ENCODE results near the gene PTPRN2.
A peak's percentile ranks its signal among the peaks of the same experiment; 100 is the strongest.
"Not testable (repeated sequence)": the region's sequence is repeated elsewhere in the genome, so short reads cannot be mapped to it uniquely, and the experiment has no call there.

Gene PTPRN2

GRCh38 chr7:157569967-157570366 is 1017.7 kb downstream of the PTPRN2 start:
- peak overlapping the region; percentile 91 to 99 for H3K4me3 Mint-ChIP-seq
- H3K36me3 Mint-ChIP-seq (ENCODE audit: insufficient read depth) = peaks cover 12% of the 10 kb centered on the region
- peaks cover 30 to 50% of the 10 kb centered on the region in 2 donors for H3K27me3 Mint-ChIP-seq
- peaks cover 17 to 21% of the 10 kb centered on the region in 2 donors for H3K4me1 Mint-ChIP-seq (ENCODE audit: low read depth in 2 of 2)
- no peaks in the 10 kb centered on the region for H3K9me3 Mint-ChIP-seq
- ATAC-seq (replicated peaks) = no peak
- no peak overlapping the region for H3K27ac Mint-ChIP-seq
- no peak for DNase-seq

- Mint-ChIP-seq H3K4me1 (ENCODE audit: low read depth in 2 of 2) (peaks cover 16 to 23% of the 10 kb centered on the region in 2 donors), H3K4me3 (peak overlapping the region; percentile 91 to 99), H3K9me3 (no peaks in the 10 kb centered on the region), H3K27ac (peak overlapping the region; percentile 89 to 98), H3K36me3 (ENCODE audit: insufficient read depth) (peaks cover 12% of the 10 kb centered on the region), H3K27me3 (peaks cover 23 to 40% of the 10 kb centered on the region in 2 donors)
- ATAC-seq (replicated peaks) = peak; percentile 88
- peak; percentile 38 to 56 (median 49) for DNase-seq
These were observed 1018.6 kb downstream of the PTPRN2 start for GRCh38 chr7:157568770-157569584.

GRCh38 chr7:157568106-157568769 is 1019.4 kb downstream of the PTPRN2 start:
- H3K27me3 Mint-ChIP-seq = peaks cover 16 to 33% of the 10 kb centered on the region in 2 donors
- ATAC-seq (replicated peaks) = peak; percentile 40

GRCh38 chr7:157567666-157568065 is 1020.0 kb downstream of the PTPRN2 start:
- Mint-ChIP-seq H3K27me3 (peaks cover 12 to 27% of the 10 kb centered on the region in 2 donors), H3K36me3 (ENCODE audit: insufficient read depth) (peaks cover 12% of the 10 kb centered on the region), H3K9me3 (no peaks in the 10 kb centered on the region), H3K27ac (peak overlapping the region; percentile 89 to 98), H3K4me3 (peak overlapping the region; percentile 91 to 99), H3K4me1 (ENCODE audit: low read depth in 2 of 2) (peaks cover 11 to 16% of the 10 kb centered on the region in 2 donors)
- DNase-seq (no peak), ATAC-seq (replicated peaks) (no peak)

More at GRCh38 chr7:157568106-157568769, 1019.4 kb downstream of the PTPRN2 start:
- H3K4me1 Mint-ChIP-seq (ENCODE audit: low read depth in 2 of 2) = peaks cover 11 to 17% of the 10 kb centered on the region in 2 donors
- peak overlapping the region; percentile 91 to 99 for H3K4me3 Mint-ChIP-seq
- DNase-seq = no peak
- H3K36me3 Mint-ChIP-seq (ENCODE audit: insufficient read depth) = peaks cover 12% of the 10 kb centered on the region
- H3K9me3 Mint-ChIP-seq = no peaks in the 10 kb centered on the region
- peak overlapping the region; percentile 89 to 98 for H3K27ac Mint-ChIP-seq

- H3K4me1 Mint-ChIP-seq (ENCODE audit: low read depth in 2 of 2) = peaks cover 11 to 16% of the 10 kb centered on the region in 2 donors
- H3K27me3 Mint-ChIP-seq = peaks cover 2 to 16% of the 10 kb centered on the region in 2 donors
- ATAC-seq (replicated peaks) (no peak), DNase-seq (no peak)
- no peaks in the 10 kb centered on the region for H3K9me3 Mint-ChIP-seq
- no peak overlapping the region for H3K27ac Mint-ChIP-seq
- no peak overlapping the region for H3K4me3 Mint-ChIP-seq
- H3K36me3 Mint-ChIP-seq (ENCODE audit: insufficient read depth) = peaks cover 12% of the 10 kb centered on the region
These were observed 1021.0 kb downstream of the PTPRN2 start for GRCh38 chr7:157566631-157567006.

GRCh38 chr7:157565981-157566630 is 1021.5 kb downstream of the PTPRN2 start:
- peaks cover 11 to 16% of the 10 kb centered on the region in 2 donors for H3K4me1 Mint-ChIP-seq (ENCODE audit: low read depth in 2 of 2)
- peaks cover 0 to 16% of the 10 kb centered on the region in 2 donors for H3K27me3 Mint-ChIP-seq
- H3K4me3 Mint-ChIP-seq = no peak overlapping the region
- H3K36me3 Mint-ChIP-seq (ENCODE audit: insufficient read depth) = peaks cover 12% of the 10 kb centered on the region
- ATAC-seq (replicated peaks) (no peak), DNase-seq (no peak)
- H3K9me3 Mint-ChIP-seq = no peaks in the 10 kb centered on the region
- H3K27ac Mint-ChIP-seq = no peak overlapping the region

GRCh38 chr7:157565201-157565626 is 1022.4 kb downstream of the PTPRN2 start:
- peaks cover 0 to 9% of the 10 kb centered on the region in 2 donors for H3K27me3 Mint-ChIP-seq
- DNase-seq (no peak), ATAC-seq (replicated peaks) (no peak)
- no peak overlapping the region for H3K27ac Mint-ChIP-seq
- H3K36me3 Mint-ChIP-seq (ENCODE audit: insufficient read depth) = peaks cover 12% of the 10 kb centered on the region
- H3K4me3 Mint-ChIP-seq = no peak overlapping the region
- H3K9me3 Mint-ChIP-seq = no peaks in the 10 kb centered on the region
- peaks cover 11 to 16% of the 10 kb centered on the region in 2 donors for H3K4me1 Mint-ChIP-seq (ENCODE audit: low read depth in 2 of 2)

GRCh38 chr7:157564517-157565177 is 1023.0 kb downstream of the PTPRN2 start:
- Mint-ChIP-seq H3K4me3 (no peak overlapping the region), H3K4me1 (ENCODE audit: low read depth in 2 of 2) (peaks cover 11 to 16% of the 10 kb centered on the region in 2 donors), H3K27ac (no peak overlapping the region), H3K27me3 (peaks cover 0 to 8% of the 10 kb centered on the region in 2 donors), H3K36me3 (ENCODE audit: insufficient read depth) (peaks cover 12% of the 10 kb centered on the region), H3K9me3 (no peaks in the 10 kb centered on the region)
- ATAC-seq (replicated peaks) = no peak
- no peak for DNase-seq

- not testable (repeated sequence) for H3K27me3 Mint-ChIP-seq; H3K9me3 Mint-ChIP-seq; DNase-seq; H3K27ac Mint-ChIP-seq; ATAC-seq (replicated peaks); H3K36me3 Mint-ChIP-seq (ENCODE audit: insufficient read depth); H3K4me3 Mint-ChIP-seq
- H3K4me1 Mint-ChIP-seq (ENCODE audit: low read depth in 2 of 2) = peaks cover 7 to 13% of the 10 kb centered on the region in 2 donors
These were observed 1024.0 kb downstream of the PTPRN2 start for GRCh38 chr7:157563467-157564135.

GRCh38 chr7:157562522-157563398 is 1024.9 kb downstream of the PTPRN2 start:
- not testable (repeated sequence) for ATAC-seq (replicated peaks); H3K27ac Mint-ChIP-seq; H3K36me3 Mint-ChIP-seq (ENCODE audit: insufficient read depth); H3K27me3 Mint-ChIP-seq; H3K9me3 Mint-ChIP-seq; H3K4me3 Mint-ChIP-seq; H3K4me1 Mint-ChIP-seq (ENCODE audit: low read depth in 2 of 2); DNase-seq

- H3K4me3 Mint-ChIP-seq = no peak overlapping the region
- DNase-seq (no peak), ATAC-seq (replicated peaks) (no peak)
- H3K27me3 Mint-ChIP-seq = no peaks in the 10 kb centered on the region
- H3K4me1 Mint-ChIP-seq (ENCODE audit: low read depth in 2 of 2) = peaks cover 0 to 6% of the 10 kb centered on the region in 2 donors
- H3K36me3 Mint-ChIP-seq (ENCODE audit: insufficient read depth) = no peaks in the 10 kb centered on the region
- H3K27ac Mint-ChIP-seq = no peak overlapping the region
- no peaks in the 10 kb centered on the region for H3K9me3 Mint-ChIP-seq
These were observed 1025.7 kb downstream of the PTPRN2 start for GRCh38 chr7:157561816-157562410.

GRCh38 chr7:157561523-157561785 is 1026.2 kb downstream of the PTPRN2 start:
- no peaks in the 10 kb centered on the region for H3K36me3 Mint-ChIP-seq (ENCODE audit: insufficient read depth)

More at GRCh38 chr7:157561523-157561785, 1026.2 kb downstream of the PTPRN2 start:
- DNase-seq (no peak), ATAC-seq (replicated peaks) (no peak)
- no peaks in the 10 kb centered on the region for H3K27me3 Mint-ChIP-seq
- H3K27ac Mint-ChIP-seq = no peak overlapping the region
- peaks cover 0 to 3% of the 10 kb centered on the region in 2 donors for H3K4me1 Mint-ChIP-seq (ENCODE audit: low read depth in 2 of 2)
- no peak overlapping the region for H3K4me3 Mint-ChIP-seq
- H3K9me3 Mint-ChIP-seq = no peaks in the 10 kb centered on the region

Measured in effector memory CD8-positive, alpha-beta T cell (primary cell).